ENCODE results near the gene SF3B1.

The SF3B1 gene

GRCh38 chr2:197360744-197361156, 74.1 kb downstream of the SF3B1 start:
- Histone ChIP-seq H2AK5ac (ENCODE audit: low read length, severe bottlenecking) (no peak overlapping the region), H3K79me1 (replicated peaks; ENCODE audit: low read length, poor library complexity, severe bottlenecking) (no peaks in the 10 kb centered on the region), H3K23ac (ENCODE audit: low read length in 2 of 2) (no peak overlapping the region), H3K18ac (ENCODE audit: low read depth in 1 of 2, low read length in 2 of 2) (no peak overlapping the region), H2BK12ac (ENCODE audit: low read length in 2 of 2) (no peak overlapping the region), H3K9ac (ENCODE audit: low read length) (no peak overlapping the region), H2BK5ac (ENCODE audit: low read depth, low read length, poor library complexity, severe bottlenecking) (no peak overlapping the region), H3K27me3 (ENCODE audit: control insufficient read depth in 1 of 2, insufficient read depth in 1 of 2, low read length in 2 of 2) (peaks cover 0 to 7% of the 10 kb centered on the region in 2 experiments), H3K4me1 (ENCODE audit: control insufficient read depth, insufficient read depth, low read depth, low read length) (no peaks in the 10 kb centered on the region), H3K4me2 (ENCODE audit: low read length, poor library complexity, severe bottlenecking) (no peak overlapping the region), H3K27ac (ENCODE audit: low read length, poor library complexity, severe bottlenecking) (no peak overlapping the region), H4K91ac (ENCODE audit: low read length) (no peak overlapping the region), H3K9me3 (ENCODE audit: control insufficient read depth, low read length) (no peaks in the 10 kb centered on the region), H2AFZ (ENCODE audit: low read depth, low read length) (no peak overlapping the region), H3K4ac (ENCODE audit: low read depth in 1 of 2, low read length in 2 of 2) (no peak overlapping the region), H3K36me3 (ENCODE audit: control insufficient read depth in 1 of 2, insufficient read depth in 2 of 2, low read depth in 1 of 2, low read length in 2 of 2) (no peaks in the 10 kb centered on the region), H4K8ac (ENCODE audit: low read length) (no peak overlapping the region), H3K14ac (ENCODE audit: low read length in 2 of 2) (no peak overlapping the region), H2BK120ac (ENCODE audit: low read depth, low read length) (no peak overlapping the region), H2BK15ac (ENCODE audit: low read depth, poor library complexity, severe bottlenecking) (no peak overlapping the region), H3K4me3 (ENCODE audit: insufficient read depth in 1 of 2, low read depth in 1 of 2, low read length in 2 of 2) (no peak overlapping the region)
- DNase-seq = peak; percentile 24

GRCh38 chr2:197359859-197360258, 75.0 kb downstream of the SF3B1 start:
- Histone ChIP-seq H3K4me3 (ENCODE audit: insufficient read depth in 1 of 2, low read depth in 1 of 2, low read length in 2 of 2) (no peak overlapping the region), H2AK5ac (ENCODE audit: low read length, severe bottlenecking) (no peak overlapping the region), H3K4me1 (ENCODE audit: control insufficient read depth, insufficient read depth, low read depth, low read length) (no peaks in the 10 kb centered on the region), H3K9ac (ENCODE audit: low read length) (no peak overlapping the region), H2BK120ac (ENCODE audit: low read depth, low read length) (no peak overlapping the region), H2BK15ac (ENCODE audit: low read depth, poor library complexity, severe bottlenecking) (no peak overlapping the region), H2BK12ac (ENCODE audit: low read length in 2 of 2) (no peak overlapping the region), H3K14ac (ENCODE audit: low read length in 2 of 2) (no peak overlapping the region), H3K4ac (ENCODE audit: low read depth in 1 of 2, low read length in 2 of 2) (no peak overlapping the region), H3K36me3 (ENCODE audit: control insufficient read depth in 1 of 2, insufficient read depth in 2 of 2, low read depth in 1 of 2, low read length in 2 of 2) (no peaks in the 10 kb centered on the region), H3K79me1 (replicated peaks; ENCODE audit: low read length, poor library complexity, severe bottlenecking) (no peaks in the 10 kb centered on the region), H3K23ac (ENCODE audit: low read length in 2 of 2) (no peak overlapping the region), H3K4me2 (ENCODE audit: low read length, poor library complexity, severe bottlenecking) (no peak overlapping the region), H4K91ac (ENCODE audit: low read length) (no peak overlapping the region), H2AFZ (ENCODE audit: low read depth, low read length) (no peak overlapping the region), H4K8ac (ENCODE audit: low read length) (no peak overlapping the region), H3K9me3 (ENCODE audit: control insufficient read depth, low read length) (no peaks in the 10 kb centered on the region), H2BK5ac (ENCODE audit: low read depth, low read length, poor library complexity, severe bottlenecking) (no peak overlapping the region), H3K18ac (ENCODE audit: low read depth in 1 of 2, low read length in 2 of 2) (no peak overlapping the region), H3K27me3 (ENCODE audit: control insufficient read depth in 1 of 2, insufficient read depth in 1 of 2, low read length in 2 of 2) (peaks cover 0 to 7% of the 10 kb centered on the region in 2 experiments), H3K27ac (ENCODE audit: low read length, poor library complexity, severe bottlenecking) (no peak overlapping the region)
- 100% methylated on average over 1 of the region's 1 CpG for WGBS
- DNase-seq = no peak

- Histone ChIP-seq H2BK5ac (ENCODE audit: low read depth, low read length, poor library complexity, severe bottlenecking) (no peak overlapping the region), H2AFZ (ENCODE audit: low read depth, low read length) (no peak overlapping the region), H2BK15ac (ENCODE audit: low read depth, poor library complexity, severe bottlenecking) (no peak overlapping the region), H2BK120ac (ENCODE audit: low read depth, low read length) (no peak overlapping the region), H3K9ac (ENCODE audit: low read length) (no peak overlapping the region), H3K14ac (ENCODE audit: low read length in 2 of 2) (no peak overlapping the region), H3K4me1 (ENCODE audit: control insufficient read depth, insufficient read depth, low read depth, low read length) (no peaks in the 10 kb centered on the region), H3K18ac (ENCODE audit: low read depth in 1 of 2, low read length in 2 of 2) (no peak overlapping the region), H3K4me2 (ENCODE audit: low read length, poor library complexity, severe bottlenecking) (no peak overlapping the region), H2BK12ac (ENCODE audit: low read length in 2 of 2) (no peak overlapping the region), H3K27me3 (ENCODE audit: control insufficient read depth in 1 of 2, insufficient read depth in 1 of 2, low read length in 2 of 2) (peaks cover 0 to 10% of the 10 kb centered on the region in 2 experiments), H3K79me1 (replicated peaks; ENCODE audit: low read length, poor library complexity, severe bottlenecking) (no peaks in the 10 kb centered on the region), H3K9me3 (ENCODE audit: control insufficient read depth, low read length) (no peaks in the 10 kb centered on the region), H2AK5ac (ENCODE audit: low read length, severe bottlenecking) (no peak overlapping the region), H4K91ac (ENCODE audit: low read length) (no peak overlapping the region), H3K4me3 (ENCODE audit: insufficient read depth in 1 of 2, low read depth in 1 of 2, low read length in 2 of 2) (no peak overlapping the region), H3K4ac (ENCODE audit: low read depth in 1 of 2, low read length in 2 of 2) (no peak overlapping the region), H3K23ac (ENCODE audit: low read length in 2 of 2) (no peak overlapping the region), H3K27ac (ENCODE audit: low read length, poor library complexity, severe bottlenecking) (no peak overlapping the region), H3K36me3 (ENCODE audit: control insufficient read depth in 1 of 2, insufficient read depth in 2 of 2, low read depth in 1 of 2, low read length in 2 of 2) (no peaks in the 10 kb centered on the region), H4K8ac (ENCODE audit: low read length) (no peak overlapping the region)
- no CpG with 5 or more reads among the region's 2 CpGs for WGBS
- DNase-seq = no peak
These were observed 75.9 kb downstream of the SF3B1 start for GRCh38 chr2:197358931-197359330.

GRCh38 chr2:197357986-197358385, 76.8 kb downstream of the SF3B1 start:
- Histone ChIP-seq H3K18ac (ENCODE audit: low read depth in 1 of 2, low read length in 2 of 2) (no peak overlapping the region), H3K27ac (ENCODE audit: low read length, poor library complexity, severe bottlenecking) (no peak overlapping the region), H2BK15ac (ENCODE audit: low read depth, poor library complexity, severe bottlenecking) (no peak overlapping the region), H3K9ac (ENCODE audit: low read length) (no peak overlapping the region), H3K14ac (ENCODE audit: low read length in 2 of 2) (no peak overlapping the region), H2BK120ac (ENCODE audit: low read depth, low read length) (no peak overlapping the region), H3K4me3 (ENCODE audit: insufficient read depth in 1 of 2, low read depth in 1 of 2, low read length in 2 of 2) (no peak overlapping the region), H2AFZ (ENCODE audit: low read depth, low read length) (peak overlapping the region; percentile 8), H3K4ac (ENCODE audit: low read depth in 1 of 2, low read length in 2 of 2) (no peak overlapping the region), H3K4me1 (ENCODE audit: control insufficient read depth, insufficient read depth, low read depth, low read length) (no peaks in the 10 kb centered on the region), H2BK12ac (ENCODE audit: low read length in 2 of 2) (no peak overlapping the region), H3K4me2 (ENCODE audit: low read length, poor library complexity, severe bottlenecking) (no peak overlapping the region), H3K27me3 (ENCODE audit: control insufficient read depth in 1 of 2, insufficient read depth in 1 of 2, low read length in 2 of 2) (peaks cover 0 to 10% of the 10 kb centered on the region in 2 experiments), H2AK5ac (ENCODE audit: low read length, severe bottlenecking) (no peak overlapping the region), H4K8ac (ENCODE audit: low read length) (no peak overlapping the region), H2BK5ac (ENCODE audit: low read depth, low read length, poor library complexity, severe bottlenecking) (no peak overlapping the region), H3K23ac (ENCODE audit: low read length in 2 of 2) (no peak overlapping the region), H3K36me3 (ENCODE audit: control insufficient read depth in 1 of 2, insufficient read depth in 2 of 2, low read depth in 1 of 2, low read length in 2 of 2) (no peaks in the 10 kb centered on the region), H3K9me3 (ENCODE audit: control insufficient read depth, low read length) (no peaks in the 10 kb centered on the region), H3K79me1 (replicated peaks; ENCODE audit: low read length, poor library complexity, severe bottlenecking) (no peaks in the 10 kb centered on the region), H4K91ac (ENCODE audit: low read length) (no peak overlapping the region)
- 100% methylated on average over 1 of the region's 1 CpG for WGBS
- no peak for DNase-seq

Data from mesenchymal stem cell (in vitro differentiated cells and primary cell).